Right cardiac atrium (tissue), 5 donors: ENCODE data around the gene FOXO3. TPM values are rescaled to one million over a fixed set of nuclear protein-coding genes. Genes with fewer than 3 reads are reported as not detected.

Source experiments
- ATAC-seq, 2 donors: fragments of 200-7000 bp; cut with Tn5 transposase; one replicate each; pipeline versions ENCODE4 v1.8.0 to v1.9.1; 2020; ENCODE audit warnings: moderate library complexity in 2 of 2, mild to moderate bottlenecking in 1 of 2
- DNase-seq, 3 donors: peaks; one replicate each; pipeline ENCODE4 v3.0.0-alpha.2; 2020
- H3K27ac ChIP-seq: one replicate; pipeline ENCODE4 v1.5.1; 2013; ENCODE audit warnings: mild to moderate bottlenecking, low read length, control low read depth, moderate library complexity
- H3K27me3 ChIP-seq: one replicate; pipeline ENCODE4 v1.6.1; 2013; ENCODE audit not compliant: control insufficient read depth, insufficient read depth
- H3K4me1 ChIP-seq: one replicate; pipeline ENCODE4 v1.6.1; 2013; ENCODE audit warnings: low read length; ENCODE audit not compliant: control insufficient read depth, insufficient read depth
- H3K4me3 ChIP-seq: one replicate; pipeline ENCODE4 v1.5.1; 2013; ENCODE audit warnings: low read length, control low read depth
- H3K9me3 ChIP-seq: one replicate; pipeline ENCODE4 v1.6.1; 2013; ENCODE audit warnings: low read length; ENCODE audit not compliant: control insufficient read depth
- WGBS: extraction: QIAGEN DNeasy Blood & Tissue Kit; methylation state at CpG from one replicate; pipeline ENCODE4 v1.1.7; 2013; 5-methylcytosine and 5-hydroxymethylcytosine counted together
- intact Hi-C, 4 donors: fragments of 100-400 bp; cut with DNase I; formaldehyde crosslinking; loops; one replicate each; pipeline versions ENCODE4 v1.11.0 to v1.14.0; 2022 to 2023
- polyA plus RNA-seq: library from polyadenylated mRNA; stranded (reverse); fragments of 200-250 nt; gene quantifications from one replicate; pipeline ENCODE4 v1.2.3, GENCODE V29; 2013
- total RNA-seq, 4 donors: library from RNA; stranded (reverse); fragmentation: NEBNext Ultra II Directional; extraction: Animal tissue kit (Norgen Biotek cat#: 25700); gene quantifications; one replicate each; pipeline ENCODE4 v1.2.1, GENCODE V29; 2021
- donor health status: healthy with polysubstance abuse.
- donor health status: DM: no; HTN: yes; CAD: no.
- donor health status: DM: no; HTN: no; CAD: no.
- donor health status: DM: no; HTN: yes; CAD: no; lungs with severe emphysema.
- donor health status: DM: yes; HTN: yes; CAD: no.

FOXO3 gene
- total and polyA plus RNA-seq, 5 donors, result 16.4 to 50.0 (median 38.5) TPM

- H3K4me3 ChIP-seq, result peak overlapping the region; percentile 67
- intact Hi-C loops, result loop anchor here in 3 of 4 donors (5.0 to 10.0 kb wide), 3 partner anchors 89 to 219 kb away; no protein-coding TSS in a partner anchor
- ATAC-seq (no peak), DNase-seq (no peak)
- peaks cover 13% of the 10 kb centered on the region for H3K4me1 ChIP-seq
- H3K9me3 ChIP-seq, result no peaks in the 10 kb centered on the region
- H3K27me3 ChIP-seq, result no peaks in the 10 kb centered on the region
- 48% methylated on average over 8 of the region's 8 CpGs for WGBS
- no peak overlapping the region for H3K27ac ChIP-seq
These were observed 2.6 kb downstream of the FOXO3 start for GRCh38 chr6:108563292-108563691.

GRCh38 chr6:108564178-108564577, 3.5 kb downstream of the FOXO3 start:
- H3K27ac ChIP-seq, result no peak overlapping the region
- ATAC-seq (no peak), DNase-seq (no peak)
- peak overlapping the region; percentile 23 for H3K4me3 ChIP-seq
- WGBS, result 30% methylated on average over 3 of the region's 3 CpGs
- H3K4me1 ChIP-seq, result peaks cover 13% of the 10 kb centered on the region
- H3K9me3 ChIP-seq, result no peaks in the 10 kb centered on the region
- intact Hi-C loops, result loop anchor here in 3 of 4 donors (5.0 to 10.0 kb wide), 3 partner anchors 88 to 218 kb away; no protein-coding TSS in a partner anchor
- H3K27me3 ChIP-seq, result no peaks in the 10 kb centered on the region

DNA sequence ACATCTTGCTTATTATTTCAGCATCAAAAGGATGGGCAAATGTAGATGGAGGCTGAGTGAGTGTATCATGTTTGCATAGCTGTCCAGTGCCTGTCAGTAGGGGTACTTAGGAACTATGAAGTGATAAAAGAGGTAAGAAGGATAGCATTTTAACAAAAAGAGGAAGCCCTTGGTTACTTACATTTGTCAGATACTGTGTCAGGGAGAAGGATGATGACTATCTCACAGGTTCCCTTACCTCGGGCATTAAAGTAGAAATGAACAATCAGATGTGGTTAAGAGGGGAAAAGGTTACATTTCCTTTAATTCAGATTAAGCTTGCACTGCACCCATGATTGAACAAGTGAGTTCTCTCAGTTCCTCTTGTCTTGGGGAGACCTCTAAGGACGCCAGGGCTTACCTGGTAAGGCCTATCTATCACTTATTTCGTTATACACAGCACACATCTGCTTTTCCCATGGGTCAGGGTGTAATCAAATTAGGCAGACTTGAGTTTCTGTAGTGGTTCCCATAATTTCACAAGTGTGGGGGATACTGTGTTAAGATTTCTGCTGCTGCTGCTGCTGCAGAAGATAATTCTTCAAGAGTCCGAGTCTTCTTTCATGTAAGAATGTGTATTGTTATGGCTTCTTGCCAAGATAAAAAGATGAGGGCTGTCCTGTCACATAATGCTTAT, 4.5 kb downstream of the FOXO3 start:
- Histone ChIP-seq H3K4me3 (no peak overlapping the region), H3K27ac (peak overlapping the region; percentile 92), H3K9me3 (no peaks in the 10 kb centered on the region), H3K27me3 (no peaks in the 10 kb centered on the region), H3K4me1 (peaks cover 15% of the 10 kb centered on the region)
- 24% methylated on average over 4 of the region's 4 CpGs for WGBS
- no peak for DNase-seq
- no peak for ATAC-seq
- intact Hi-C loops, result loop anchor here in 2 of 4 donors (10.0 kb wide), 1 partner anchor 90 kb away; no protein-coding TSS in a partner anchor

GRCh38 chr6:108565893-108566292, 5.2 kb downstream of the FOXO3 start:
- Histone ChIP-seq H3K27me3 (no peaks in the 10 kb centered on the region), H3K27ac (no peak overlapping the region), H3K4me3 (no peak overlapping the region), H3K4me1 (peaks cover 16% of the 10 kb centered on the region), H3K9me3 (no peaks in the 10 kb centered on the region)
- WGBS, result under 1% methylated on average over 4 of the region's 4 CpGs
- peak; percentile 46 to 53 for ATAC-seq
- DNase-seq, result peak in 1 of 3 donors; percentile 42
- intact Hi-C loops, result loop anchor here in 2 of 4 donors (10.0 kb wide), 1 partner anchor 89 kb away; no protein-coding TSS in a partner anchor

DNA sequence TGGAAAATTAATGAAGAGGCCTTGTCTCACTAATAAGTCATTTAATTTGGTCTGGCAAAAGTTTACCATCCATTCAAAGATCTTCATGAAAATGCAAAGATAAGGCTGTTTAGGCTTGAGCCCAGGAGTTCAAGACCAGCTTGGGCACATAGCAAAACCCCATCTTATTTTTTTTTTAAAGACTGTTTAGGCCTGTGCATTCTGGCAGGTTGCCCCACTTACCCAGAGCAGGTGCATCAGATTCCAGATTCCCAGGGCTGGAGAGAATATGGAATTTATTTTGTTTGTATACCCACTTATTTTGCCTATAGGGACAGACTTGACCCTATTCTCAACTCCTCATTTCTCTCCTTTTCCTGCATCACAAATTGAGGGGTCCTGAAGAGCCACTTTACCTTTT, 5.7 kb downstream of the FOXO3 start:
- Histone ChIP-seq H3K27me3 (no peaks in the 10 kb centered on the region), H3K4me1 (peaks cover 16% of the 10 kb centered on the region), H3K9me3 (no peaks in the 10 kb centered on the region), H3K4me3 (no peak overlapping the region), H3K27ac (no peak overlapping the region)
- no peak for ATAC-seq
- DNase-seq, result no peak
- intact Hi-C loops, result loop anchor here in 2 of 4 donors (10.0 kb wide), 1 partner anchor 88 kb away; no protein-coding TSS in a partner anchor

DNA sequence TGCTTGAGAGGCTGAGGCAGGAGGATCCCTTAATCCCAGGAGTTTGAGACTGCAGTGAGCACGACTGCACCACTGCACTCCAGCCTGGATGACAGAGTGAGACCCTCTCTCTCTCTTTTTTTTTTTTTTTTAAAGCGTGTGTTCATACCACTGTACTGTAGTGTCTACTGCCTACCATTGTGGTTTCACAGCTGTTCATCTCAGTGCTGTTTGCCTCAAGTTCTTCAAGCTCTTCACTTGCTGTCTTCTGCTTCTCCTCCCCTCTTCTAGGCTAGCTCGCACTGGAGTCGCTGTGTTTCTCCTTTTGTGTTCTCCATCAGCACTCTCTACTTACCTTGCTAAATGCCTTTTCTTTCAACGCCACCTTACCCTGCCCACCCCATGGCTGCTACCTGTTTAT, 7.4 kb downstream of the FOXO3 start:
- H3K9me3 ChIP-seq, result no peaks in the 10 kb centered on the region
- no peaks in the 10 kb centered on the region for H3K27me3 ChIP-seq
- H3K4me1 ChIP-seq, result peaks cover 18% of the 10 kb centered on the region
- intact Hi-C loops, result loop anchor here in 2 of 4 donors (10.0 kb wide), 1 partner anchor 87 kb away; no protein-coding TSS in a partner anchor
- ATAC-seq (no peak), DNase-seq (no peak)
- peak overlapping the region; percentile 16 for H3K27ac ChIP-seq
- 87% methylated on average over 5 of the region's 5 CpGs for WGBS
- no peak overlapping the region for H3K4me3 ChIP-seq

DNA sequence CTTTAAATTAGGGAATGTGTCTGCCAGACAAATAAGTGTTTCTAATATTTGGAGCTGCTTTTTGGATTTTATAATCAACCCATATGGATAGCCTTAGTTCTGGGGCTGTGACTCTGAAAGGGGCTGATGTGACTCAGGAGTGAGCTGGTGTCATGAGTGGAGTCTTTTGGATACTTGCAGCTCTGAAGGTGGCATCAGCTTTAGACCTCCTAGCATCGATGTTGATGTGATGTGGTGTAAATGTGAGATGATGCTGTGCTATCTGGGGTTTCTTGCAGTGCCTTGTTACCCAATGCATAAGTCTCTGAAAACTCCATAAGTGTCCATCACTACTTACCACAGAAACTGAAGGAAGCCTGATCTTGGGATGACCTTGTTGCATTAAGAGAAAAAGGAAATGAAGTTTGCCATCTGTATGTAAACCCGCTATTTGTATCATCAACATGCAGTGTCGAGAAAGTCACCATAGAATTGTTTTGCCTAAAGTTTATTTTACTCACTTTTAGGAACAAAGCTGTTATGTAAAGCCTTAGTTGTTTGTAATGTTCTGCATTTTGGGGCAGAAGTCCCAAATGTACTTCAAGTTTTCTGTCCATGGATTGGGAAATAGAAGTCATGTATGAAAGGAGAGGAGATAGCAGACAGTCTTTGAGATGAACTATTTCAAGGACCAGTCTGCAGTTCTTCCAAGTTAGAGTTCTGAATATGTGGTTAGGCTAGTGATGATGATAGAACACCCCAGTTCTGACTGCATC, 8.0 kb downstream of the FOXO3 start:
- intact Hi-C loops, result loop anchor here in 2 of 4 donors (10.0 kb wide), 1 partner anchor 86 kb away; no protein-coding TSS in a partner anchor
- no peaks in the 10 kb centered on the region for H3K27me3 ChIP-seq
- 89% methylated on average over 3 of the region's 3 CpGs for WGBS
- no peaks in the 10 kb centered on the region for H3K9me3 ChIP-seq
- no peak for ATAC-seq
- no peak for DNase-seq
- H3K4me3 ChIP-seq, result no peak overlapping the region
- H3K27ac ChIP-seq, result no peak overlapping the region
- H3K4me1 ChIP-seq, result peaks cover 18% of the 10 kb centered on the region

DNA sequence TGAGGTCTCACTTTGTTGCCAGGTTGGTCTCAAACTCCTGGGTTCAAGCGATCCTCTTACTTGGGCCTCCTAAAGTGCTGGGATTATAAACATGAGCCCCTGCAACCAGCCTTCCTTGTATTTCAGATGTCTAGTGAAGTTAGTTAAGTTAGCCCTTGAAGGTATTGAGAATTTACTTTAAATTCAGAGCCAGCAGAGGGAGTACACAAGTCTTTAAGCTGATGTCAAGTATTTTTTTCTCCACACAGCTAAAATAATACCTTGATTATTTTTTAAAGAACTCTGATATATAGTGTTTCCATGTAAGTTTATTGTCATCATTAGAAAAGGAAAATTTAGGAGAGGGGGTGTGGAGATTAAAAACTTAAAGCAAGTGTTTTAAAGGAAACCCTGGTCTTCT, 9.8 kb downstream of the FOXO3 start:
- DNase-seq, result no peak
- WGBS, result 96% methylated on average over 1 of the region's 1 CpG
- Histone ChIP-seq H3K27me3 (no peaks in the 10 kb centered on the region), H3K9me3 (no peaks in the 10 kb centered on the region), H3K4me1 (peaks cover 17% of the 10 kb centered on the region), H3K27ac (no peak overlapping the region), H3K4me3 (no peak overlapping the region)
- no peak for ATAC-seq
- intact Hi-C loops, result no loop called here

DNA sequence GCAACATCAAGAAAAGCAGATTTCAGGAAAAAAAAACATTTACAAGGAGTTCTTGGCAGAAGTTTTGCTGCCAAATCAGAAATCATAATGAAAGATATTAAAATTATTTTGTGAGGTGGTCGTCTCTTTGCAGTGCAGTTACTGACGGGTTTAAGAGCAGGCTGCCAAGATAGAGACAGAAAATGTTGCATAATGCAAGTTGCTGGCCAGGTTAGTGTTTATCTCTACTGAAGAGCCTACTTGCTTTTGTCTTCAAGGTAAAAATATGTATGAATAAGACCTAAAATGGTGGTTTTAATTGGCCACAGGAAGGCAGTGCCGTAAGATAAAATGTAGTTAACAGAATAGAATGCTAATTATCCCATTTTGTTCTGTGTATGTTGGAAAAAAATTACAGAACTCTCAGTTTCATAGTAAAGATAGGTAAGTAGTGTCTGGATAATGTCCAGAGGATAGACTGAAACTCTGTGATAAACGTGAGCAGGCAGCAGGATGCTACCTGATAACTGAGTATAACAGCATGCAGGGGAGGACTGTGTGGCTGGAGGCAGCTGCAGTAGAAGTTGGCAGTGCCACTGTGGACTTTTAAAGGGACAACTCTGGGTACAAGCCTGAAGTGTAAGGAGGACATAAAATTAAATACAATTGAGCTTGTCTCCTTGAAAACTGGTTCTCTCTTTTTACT, 13.9 kb downstream of the FOXO3 start:
- WGBS, result 38% methylated on average over 4 of the region's 4 CpGs
- ATAC-seq (peak; percentile 23 to 43), DNase-seq (peak in 1 of 3 donors; percentile 41)
- Histone ChIP-seq H3K4me3 (no peak overlapping the region), H3K4me1 (peaks cover 24% of the 10 kb centered on the region), H3K27me3 (no peaks in the 10 kb centered on the region), H3K27ac (no peak overlapping the region), H3K9me3 (no peaks in the 10 kb centered on the region)
- intact Hi-C loops, result no loop called here

DNA sequence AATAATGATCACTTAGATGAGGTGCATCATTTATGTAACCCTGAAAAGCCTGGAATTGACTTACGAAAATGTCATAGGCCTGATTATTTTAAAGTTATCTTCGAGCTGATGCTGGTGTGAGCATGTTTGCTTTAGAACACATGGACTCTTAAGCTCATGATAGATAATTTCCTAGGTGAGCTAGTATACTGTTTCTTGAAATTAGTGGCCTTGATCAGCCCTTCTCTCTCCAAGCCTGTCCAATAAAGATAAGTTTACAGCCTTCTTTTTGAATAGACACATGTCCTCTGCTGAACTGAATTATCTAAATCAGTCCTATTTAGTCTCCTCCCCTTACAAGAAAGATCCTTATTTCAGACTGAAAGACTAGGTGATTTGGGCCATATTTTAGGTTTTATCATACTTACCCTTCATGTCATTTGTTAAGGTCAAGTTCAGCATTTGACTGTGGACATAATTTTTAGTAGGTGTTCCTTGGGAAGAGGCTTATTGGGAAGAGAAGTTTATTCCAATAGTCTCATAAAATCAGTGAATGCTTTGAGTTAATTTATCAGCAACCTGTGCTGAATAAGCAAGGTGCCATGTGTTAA, 15.3 kb downstream of the FOXO3 start:
- Histone ChIP-seq H3K27ac (no peak overlapping the region), H3K4me3 (no peak overlapping the region), H3K27me3 (no peaks in the 10 kb centered on the region), H3K4me1 (peaks cover 32% of the 10 kb centered on the region), H3K9me3 (no peaks in the 10 kb centered on the region)
- 63% methylated on average over 2 of the region's 2 CpGs for whole genome bisulfite sequencing
- intact Hi-C loops, result no loop called here
- DNase-seq, result no peak
- ATAC-seq, result no peak
